ENCODE measurements around the gene TRAPPC14. TPM values are rescaled to one million over a fixed set of nuclear protein-coding genes. Genes with fewer than 3 reads are reported as not detected.

Gene TRAPPC14
- total RNA-seq, 1 donor from 2014 or later = 12.7 TPM

Small RNAs within 50 kb of the gene (microRNA-seq; reads per million reads assigned to microRNA genes)
- gene MIR4658 = not detected

Other genes starting within 250 kb of the TRAPPC14 start
- gene TRIM4, start 239.2 kb downstream of the TRAPPC14 start, total RNA-seq = 20.2 and 20.5 TPM in 2 replicates
- gene GJC3, start 229.1 kb downstream of the TRAPPC14 start, total RNA-seq = not detected in 2 replicates
- not detected in 2 replicates for gene AZGP1, start 182.7 kb downstream of the TRAPPC14 start, total RNA-seq
- 27.5 and 34.2 TPM in 2 replicates for gene ZKSCAN1, start 143.1 kb downstream of the TRAPPC14 start, total RNA-seq
- 25.2 and 27.2 TPM in 2 replicates for gene ZSCAN21, start 108.9 kb downstream of the TRAPPC14 start, total RNA-seq
- 40.7 and 61.3 TPM in 2 replicates for gene ZNF3, start 77.0 kb downstream of the TRAPPC14 start, total RNA-seq
- 52.9 and 56.0 TPM in 2 replicates for gene COPS6, start 69.8 kb downstream of the TRAPPC14 start, total RNA-seq
- 23.2 and 31.1 TPM in 2 replicates for gene MCM7, start 57.3 kb downstream of the TRAPPC14 start, total RNA-seq
- 38.5 and 51.7 TPM in 2 replicates for gene AP4M1, start 57.1 kb downstream of the TRAPPC14 start, total RNA-seq
- 58.8 and 76.8 TPM in 2 replicates for gene TAF6, start 39.4 kb downstream of the TRAPPC14 start, total RNA-seq
- 14.0 and 19.7 TPM in 2 replicates for gene CNPY4, start 39.1 kb downstream of the TRAPPC14 start, total RNA-seq
- 3.5 and 4.5 TPM in 2 replicates for gene MBLAC1, start 31.8 kb downstream of the TRAPPC14 start, total RNA-seq
- gene LAMTOR4, start 9.8 kb downstream of the TRAPPC14 start, total RNA-seq = 117 and 139 TPM in 2 replicates
- gene GAL3ST4, start 9.9 kb upstream of the TRAPPC14 start, total RNA-seq = 4.4 and 4.8 TPM in 2 replicates
- 60.4 and 65.3 TPM in 2 replicates for gene GPC2, start 18.7 kb upstream of the TRAPPC14 start, total RNA-seq
- 0.31 TPM in 1 of 2 replicates, not detected in the other for gene STAG3, start 19.2 kb upstream of the TRAPPC14 start, total RNA-seq
- not detected in 2 replicates for gene PVRIG, start 61.2 kb upstream of the TRAPPC14 start, total RNA-seq
- gene SPDYE3, start 149.0 kb upstream of the TRAPPC14 start, total RNA-seq = not detected in 2 replicates
- gene PILRB, start 199.4 kb upstream of the TRAPPC14 start, total RNA-seq = 10.7 and 11.0 TPM in 2 replicates
- gene PILRA, start 214.8 kb upstream of the TRAPPC14 start, total RNA-seq = 0.51 TPM in 1 of 2 replicates, not detected in the other